RWPE2 (cell line): ENCODE results near the gene PEAK1.
A peak's percentile ranks its signal among the peaks of the same experiment; 100 is the strongest.

Experiments used
- ATAC-seq: fragments of 200-7000 bp; cut with Tn5 transposase; 3 replicates; pipeline ENCODE4 v1.9.1; 2021; ENCODE audit warnings: low read depth
- DNase-seq: peaks from one replicate; pipeline ENCODE4 v3.0.0-alpha.2; 2020; ENCODE audit warnings: low spot score
- H3K27ac ChIP-seq: fragments of 450-650 bp; 2 replicates; pipeline ENCODE4 v1.5.1; 2017; ENCODE audit warnings: mild to moderate bottlenecking; ENCODE audit not compliant: poor library complexity, severe bottlenecking
- H3K27me3 ChIP-seq: fragments of 250-450 bp; sonication (Bioruptor Pico); 2 replicates; pipeline ENCODE4 v1.5.1; 2021; ENCODE audit warnings: mild to moderate bottlenecking, moderate library complexity; ENCODE audit not compliant: insufficient read depth, poor library complexity, severe bottlenecking
- H3K36me3 ChIP-seq: fragments of 250-450 bp; sonication (Bioruptor Pico); 2 replicates; pipeline ENCODE4 v1.5.1; 2020; ENCODE audit warnings: low read depth, mild to moderate bottlenecking, moderate library complexity
- H3K4me1 ChIP-seq: fragments of 250-450 bp; sonication (Bioruptor Pico); 2 replicates; pipeline ENCODE4 v1.5.1; 2021; ENCODE audit warnings: mild to moderate bottlenecking, moderate library complexity; ENCODE audit not compliant: insufficient read depth, poor library complexity, severe bottlenecking
- H3K4me3 ChIP-seq: fragments of 250-450 bp; sonication (Bioruptor Pico); 2 replicates; pipeline ENCODE4 v1.5.1; 2021; ENCODE audit warnings: mild to moderate bottlenecking, moderate library complexity; ENCODE audit not compliant: severe bottlenecking
- H3K9me3 ChIP-seq: fragments of 250-450 bp; sonication (Bioruptor Pico); 2 replicates; pipeline ENCODE4 v1.5.1; 2021; ENCODE audit warnings: mild to moderate bottlenecking, moderate library complexity; ENCODE audit not compliant: severe bottlenecking
- CTCF ChIP-seq: fragments of 450-650 bp; IDR thresholded peaks from one replicate; pipeline ENCODE4 v1.5.1; 2017; ENCODE audit warnings: mild to moderate bottlenecking, moderate library complexity; ENCODE audit not compliant: poor library complexity, severe bottlenecking

PEAK1 gene

GRCh38 chr15:77461486-77461885, 41.6 kb upstream of the PEAK1 start:
- Histone ChIP-seq H3K36me3 (peaks cover 58% of the 10 kb centered on the region), H3K27me3 (no peaks in the 10 kb centered on the region), H3K9me3 (no peaks in the 10 kb centered on the region), H3K27ac (no peak overlapping the region), H3K4me3 (no peak overlapping the region), H3K4me1 (peaks cover 12% of the 10 kb centered on the region)
- no peak for TF ChIP-seq CTCF
- ATAC-seq (no peak), DNase-seq (no peak)

GRCh38 chr15:77459031-77459430, 39.1 kb upstream of the PEAK1 start:
- no peak for ATAC-seq
- Histone ChIP-seq H3K4me3 (no peak overlapping the region), H3K9me3 (no peaks in the 10 kb centered on the region), H3K4me1 (peaks cover 12% of the 10 kb centered on the region), H3K27ac (no peak overlapping the region), H3K36me3 (peaks cover 40% of the 10 kb centered on the region), H3K27me3 (no peaks in the 10 kb centered on the region)
- no peak for DNase-seq
- TF ChIP-seq CTCF, result no peak

- Histone ChIP-seq H3K9me3 (no peaks in the 10 kb centered on the region), H3K27me3 (no peaks in the 10 kb centered on the region), H3K27ac (peak overlapping the region; percentile 26), H3K4me1 (peaks cover 12% of the 10 kb centered on the region), H3K36me3 (peaks cover 29% of the 10 kb centered on the region), H3K4me3 (no peak overlapping the region)
- TF ChIP-seq CTCF, result no peak
- ATAC-seq, result peak; percentile 43; the same call in 2 of the 3 replicates
- DNase-seq, result no peak
Observed at GRCh38 chr15:77457905-77458265, 38.0 kb upstream of the PEAK1 start.

GRCh38 chr15:77457191-77457904, 37.4 kb upstream of the PEAK1 start:
- Histone ChIP-seq H3K36me3 (peaks cover 26% of the 10 kb centered on the region), H3K4me1 (peaks cover 12% of the 10 kb centered on the region), H3K4me3 (no peak overlapping the region), H3K27ac (peak overlapping the region; percentile 26), H3K27me3 (no peaks in the 10 kb centered on the region), H3K9me3 (no peaks in the 10 kb centered on the region)
- TF ChIP-seq CTCF, result no peak
- ATAC-seq (peak; percentile 34; the same call in 1 of the 3 replicates), DNase-seq (no peak)

GRCh38 chr15:77456746-77457145, 36.8 kb upstream of the PEAK1 start:
- DNase-seq (no peak), ATAC-seq (no peak)
- TF ChIP-seq CTCF, result no peak
- Histone ChIP-seq H3K9me3 (no peaks in the 10 kb centered on the region), H3K27me3 (no peaks in the 10 kb centered on the region), H3K4me1 (peaks cover 12% of the 10 kb centered on the region), H3K4me3 (no peak overlapping the region), H3K27ac (no peak overlapping the region), H3K36me3 (peaks cover 26% of the 10 kb centered on the region)
